HG02571 (cell line): ENCODE results near the gene BRAP.
"Not testable (repeated sequence)": the region's sequence is repeated elsewhere in the genome, so short reads cannot be mapped to it uniquely, and the experiment has no call there.

Experiments
- ATAC-seq: cut with Tn5 transposase; IDR thresholded peaks from one replicate; pipeline ENCODE4 v1.9.1; 2021; ENCODE audit warnings: mild to moderate bottlenecking, moderate library complexity; ENCODE audit not compliant: unreplicated experiment

Gene BRAP

GRCh38 chr12:111685811-111686573 is at the start of gene BRAP, which contains the start of gene ACAD10:
TSS of gene BRAP (minus strand) at chr12:111685956. CDS start at chr12:111685792, 164 bp downstream.
TSS of gene ACAD10 (plus strand) at chr12:111686053. CDS start at chr12:111692710, 6,657 bp downstream.
- peak; percentile 92 for ATAC-seq

- ATAC-seq: no peak
These were observed 47.7 kb upstream of the BRAP start for GRCh38 chr12:111733340-111733915.

GRCh38 chr12:111732786-111733185 is 47.0 kb upstream of the BRAP start:
- ATAC-seq: no peak

GRCh38 chr12:111730420-111730819 is 44.7 kb upstream of the BRAP start:
- ATAC-seq: no peak

GRCh38 chr12:111728795-111729194 is 43.0 kb upstream of the BRAP start:
- ATAC-seq: no peak

- ATAC-seq: not testable (repeated sequence)
These were observed 38.0 kb upstream of the BRAP start for GRCh38 chr12:111723646-111724360.

- no peak for ATAC-seq
These were observed 34.7 kb upstream of the BRAP start for GRCh38 chr12:111720457-111720856.

GRCh38 chr12:111719316-111719715 is 33.6 kb upstream of the BRAP start:
- not testable (repeated sequence) for ATAC-seq

- ATAC-seq: no peak
These were observed 29.5 kb upstream of the BRAP start for GRCh38 chr12:111715279-111715678.

GRCh38 chr12:111706145-111706544 is 20.4 kb upstream of the BRAP start:
- ATAC-seq: no peak

- no peak for ATAC-seq
These were observed 19.9 kb upstream of the BRAP start for GRCh38 chr12:111705672-111706071.

- ATAC-seq: no peak
These were observed 14.2 kb upstream of the BRAP start for GRCh38 chr12:111699962-111700361.

- ATAC-seq: no peak
These were observed 8.1 kb upstream of the BRAP start for GRCh38 chr12:111693818-111694217.

GRCh38 chr12:111692575-111693210 is 6.9 kb upstream of the BRAP start:
- no peak for ATAC-seq

GRCh38 chr12:111691262-111691661 is 5.5 kb upstream of the BRAP start:
- no peak for ATAC-seq

GRCh38 chr12:111687952-111688351 is 2.2 kb upstream of the BRAP start:
- ATAC-seq: no peak

GRCh38 chr12:111687255-111687654 is 1.5 kb upstream of the BRAP start:
- ATAC-seq: no peak

GRCh38 chr12:111686574-111687105 is 884 bp upstream of the BRAP start:
- no peak for ATAC-seq

GRCh38 chr12:111685322-111685810 is 390 bp downstream of the BRAP start:
- no peak for ATAC-seq

- ATAC-seq: not testable (repeated sequence)
These were observed 1.1 kb downstream of the BRAP start for GRCh38 chr12:111684485-111685198.
